GM23248 (cell line): Measurements from ENCODE around the gene SPTLC2. TPM values are rescaled to one million over a fixed set of nuclear protein-coding genes. Genes with fewer than 3 reads are reported as not detected.
A peak's percentile ranks its signal among the peaks of the same experiment; 100 is the strongest.

Experiments used
- DNase-seq: peaks from one replicate; pipeline ENCODE4 v3.0.0-alpha.2; 2015
- H2AFZ ChIP-seq: fragments of 200-600 bp; sonication (generic); 2 replicates; pipeline ENCODE4 v1.6.1; 2016; ENCODE audit warnings: antibody characterized with exemption
- H3F3A ChIP-seq: fragments of 200-600 bp; sonication (generic); 2 replicates; pipeline ENCODE4 v1.6.1; 2016; ENCODE audit warnings: mild to moderate bottlenecking, antibody characterized with exemption, mixed run types; ENCODE audit not compliant: insufficient read depth
- H3K27ac ChIP-seq: fragments of 200-600 bp; sonication (generic); 2 replicates; pipeline ENCODE4 v1.5.1; 2016; ENCODE audit warnings: mild to moderate bottlenecking
- H3K27me3 ChIP-seq: fragments of 200-600 bp; sonication (generic); replicated peaks from 2 replicates; pipeline ENCODE4 v1.6.1; 2016; ENCODE audit warnings: mild to moderate bottlenecking; ENCODE audit not compliant: insufficient read depth
- H3K36me3 ChIP-seq: fragments of 200-600 bp; sonication (generic); 2 replicates; pipeline ENCODE4 v1.6.1; 2016; ENCODE audit warnings: low read depth, mild to moderate bottlenecking
- H3K4me1 ChIP-seq: fragments of 200-600 bp; sonication (generic); 2 replicates; pipeline ENCODE4 v1.6.1; 2016; ENCODE audit warnings: mild to moderate bottlenecking; ENCODE audit not compliant: insufficient read depth
- H3K4me2 ChIP-seq: fragments of 200-600 bp; sonication (generic); one replicate; pipeline ENCODE4 v1.6.1; 2016; ENCODE audit warnings: mild to moderate bottlenecking; ENCODE audit not compliant: unreplicated experiment
- H3K4me3 ChIP-seq: fragments of 200-600 bp; sonication (generic); 2 replicates; pipeline ENCODE4 v1.5.1; 2016; ENCODE audit warnings: mild to moderate bottlenecking
- H3K79me2 ChIP-seq: fragments of 200-600 bp; sonication (generic); 2 replicates; pipeline ENCODE4 v1.6.1; 2016; ENCODE audit warnings: mild to moderate bottlenecking; ENCODE audit not compliant: insufficient read depth
- H3K9ac ChIP-seq: fragments of 200-600 bp; sonication (generic); 2 replicates; pipeline ENCODE4 v1.6.1; 2016; ENCODE audit warnings: mild to moderate bottlenecking
- H3K9me2 ChIP-seq: fragments of 200-600 bp; sonication (generic); 2 replicates; pipeline ENCODE4 v1.6.1; 2016; ENCODE audit warnings: mixed run types, mild to moderate bottlenecking, moderate library complexity; ENCODE audit not compliant: insufficient read depth
- H3K9me3 ChIP-seq: fragments of 200-600 bp; sonication (generic); one replicate; pipeline ENCODE4 v1.6.1; 2017; ENCODE audit warnings: low read depth
- H4K20me1 ChIP-seq: fragments of 200-600 bp; sonication (generic); 2 replicates; pipeline ENCODE4 v1.6.0; 2016; ENCODE audit not compliant: insufficient read depth
- EZH2 ChIP-seq: fragments of 200-600 bp; sonication (generic); IDR thresholded peaks from 2 replicates; pipeline ENCODE4 v1.6.1; 2018; ENCODE audit warnings: antibody characterized with exemption, mild to moderate bottlenecking; ENCODE audit not compliant: insufficient read depth, poor library complexity, severe bottlenecking
- EZH2phosphoT487 ChIP-seq: fragments of 200-600 bp; sonication (generic); IDR thresholded peaks from 2 replicates; pipeline ENCODE4 v1.6.1; 2018; ENCODE audit warnings: antibody characterized with exemption, moderate library complexity, mild to moderate bottlenecking, low read depth; ENCODE audit not compliant: insufficient read depth
- WGBS, 2 experiments: methylation state at CpG; one replicate each; pipeline ENCODE4 v1.1.6; 2015 to 2017; ENCODE audit warnings: low lambda C conversion rate in 2 of 2, low coverage in 1 of 2; ENCODE audit errors: missing lambda C conversion rate in 2 of 2; 5-methylcytosine and 5-hydroxymethylcytosine counted together
- in situ Hi-C: fragments of 300-500 bp; cut with MboI; formaldehyde crosslinking; loops from 2 replicates; pipeline ENCODE4 v1.15.0; 2020
- polyA plus RNA-seq: library from polyadenylated mRNA; unstranded; fragments of >200 nt; fragmentation: Nextera tagmentation; extraction: Ambion mirVana; gene quantifications from 2 replicates; pipeline ENCODE4 v1.2.1, GENCODE V29; 2016
- total RNA-seq: library from RNA; depleted of rRNA; stranded (reverse); fragments of >200 nt; shearing (Covaris generic); gene quantifications from 2 replicates; pipeline ENCODE4 v1.2.3, GENCODE V29; 2014

The SPTLC2 gene
- total and polyA plus RNA-seq, 2 experiments from 2014 or later = 44.7 to 45.6 TPM

DNA sequence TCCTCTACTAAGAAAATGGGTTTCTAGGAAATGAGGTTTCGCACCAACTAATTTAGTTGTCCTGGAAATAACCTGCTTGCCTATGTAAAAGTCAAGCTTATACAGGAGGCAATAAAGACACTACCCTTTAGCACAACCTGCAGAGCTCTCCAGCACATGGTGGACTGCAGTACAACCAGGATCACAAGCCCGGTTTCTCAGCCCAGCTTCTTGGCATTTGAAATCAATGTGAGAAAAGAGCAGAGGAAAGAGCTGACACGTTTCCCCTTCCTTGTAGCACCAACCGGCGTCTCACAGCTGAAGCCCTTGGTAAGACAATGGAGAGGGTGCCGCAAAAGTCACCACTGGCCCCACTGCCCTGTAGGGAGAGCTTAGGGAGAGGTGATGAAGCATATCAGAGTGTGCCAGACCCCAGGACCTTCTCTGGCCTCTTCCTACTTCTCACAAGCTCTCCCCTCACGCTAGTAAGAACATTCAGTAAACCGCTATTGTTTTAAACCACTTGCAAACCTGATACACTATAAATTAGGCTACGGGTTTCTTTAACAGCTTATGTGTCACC is 8.6 kb downstream of the SPTLC2 start:
- Histone ChIP-seq H3K79me2 (peaks cover 100% of the 10 kb centered on the region), H2AFZ (no peak overlapping the region), H3K36me3 (no peaks in the 10 kb centered on the region; the same call in 1 of the 2 replicates), H3K9me2 (no peaks in the 10 kb centered on the region), H3F3A (peaks cover 20% of the 10 kb centered on the region), H3K27me3 (no peaks in the 10 kb centered on the region), H4K20me1 (no peaks in the 10 kb centered on the region), H3K9ac (no peak overlapping the region), H3K27ac (no peak overlapping the region), H3K4me1 (peaks cover 26% of the 10 kb centered on the region), H3K4me3 (no peak overlapping the region), H3K9me3 (no peaks in the 10 kb centered on the region), H3K4me2 (no peak overlapping the region)
- DNase-seq = no peak
- TF ChIP-seq EZH2 = no peak
- no peak for TF ChIP-seq EZH2phosphoT487
- in situ Hi-C loops = no loop called here
- 80 to 83% methylated on average over 9 of the region's 9 CpGs for WGBS, 2 experiments

GRCh38 chr14:77605392-77605972 is 11.0 kb downstream of the SPTLC2 start:
- DNase-seq = no peak
- no peaks in the 10 kb centered on the region; the same call in 1 of the 2 replicates for H3K36me3 ChIP-seq
- no peak overlapping the region for H3K4me2 ChIP-seq
- H3K4me3 ChIP-seq = no peak overlapping the region
- WGBS, 2 experiments = 70 to 74% methylated on average over 3 of the region's 3 CpGs
- no peaks in the 10 kb centered on the region for H4K20me1 ChIP-seq
- in situ Hi-C loops = no loop called here
- peaks cover 8% of the 10 kb centered on the region; the same call in 1 of the 2 replicates for H3F3A ChIP-seq
- TF ChIP-seq EZH2phosphoT487 (no peak), EZH2 (no peak)
- no peaks in the 10 kb centered on the region for H3K9me3 ChIP-seq
- no peak overlapping the region for H3K27ac ChIP-seq
- H2AFZ ChIP-seq = no peak overlapping the region
- H3K4me1 ChIP-seq = peaks cover 13% of the 10 kb centered on the region
- peaks cover 100% of the 10 kb centered on the region for H3K79me2 ChIP-seq
- H3K9ac ChIP-seq = no peak overlapping the region
- H3K27me3 ChIP-seq = no peaks in the 10 kb centered on the region
- H3K9me2 ChIP-seq = no peaks in the 10 kb centered on the region

DNA sequence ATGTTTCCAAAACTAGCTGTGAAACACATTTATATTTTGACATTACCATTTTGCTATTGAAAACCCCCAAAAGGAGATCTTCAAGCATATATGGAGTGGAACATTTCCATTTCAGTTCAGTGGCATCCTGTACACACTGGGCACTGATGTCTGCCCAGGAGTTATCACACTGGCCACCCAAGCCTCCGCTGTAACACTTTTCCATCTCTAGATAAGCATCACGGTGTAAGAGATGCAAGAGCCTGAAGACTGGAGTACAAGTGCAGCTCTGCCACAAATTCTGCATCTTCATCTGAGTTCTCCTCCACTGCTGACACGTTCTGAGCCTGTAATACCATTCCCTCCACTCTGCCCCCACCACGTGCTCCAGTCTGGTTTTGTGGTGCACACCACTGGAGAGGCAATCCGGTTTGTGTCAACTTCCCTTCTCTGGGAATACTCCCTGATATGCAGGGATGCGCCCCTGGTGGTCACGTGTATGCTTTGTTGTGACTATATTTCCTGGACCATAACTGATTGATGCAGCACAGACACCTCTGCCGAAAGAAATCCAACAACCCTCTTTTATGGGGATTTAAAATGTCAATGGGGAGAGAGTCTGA is 12.7 kb downstream of the SPTLC2 start:
- Histone ChIP-seq H4K20me1 (0 out of 2 replicates have a peak, but pooled peaks cover 4% of the 10 kb centered on the region), H3K36me3 (no peaks in the 10 kb centered on the region; the same call in 1 of the 2 replicates), H3K9ac (no peak overlapping the region), H3K9me2 (no peaks in the 10 kb centered on the region), H3K4me2 (no peak overlapping the region), H3K27ac (no peak overlapping the region), H3K79me2 (peaks cover 100% of the 10 kb centered on the region), H3K4me1 (peaks cover 27% of the 10 kb centered on the region), H3F3A (0 out of 2 replicates have a peak, but pooled peaks cover 6% of the 10 kb centered on the region), H2AFZ (no peak overlapping the region), H3K4me3 (no peak overlapping the region), H3K9me3 (no peaks in the 10 kb centered on the region), H3K27me3 (no peaks in the 10 kb centered on the region)
- TF ChIP-seq EZH2 (no peak), EZH2phosphoT487 (no peak)
- in situ Hi-C loops = no loop called here
- 62 to 73% methylated on average over 8 of the region's 8 CpGs for WGBS, 2 experiments
- no peak for DNase-seq

DNA sequence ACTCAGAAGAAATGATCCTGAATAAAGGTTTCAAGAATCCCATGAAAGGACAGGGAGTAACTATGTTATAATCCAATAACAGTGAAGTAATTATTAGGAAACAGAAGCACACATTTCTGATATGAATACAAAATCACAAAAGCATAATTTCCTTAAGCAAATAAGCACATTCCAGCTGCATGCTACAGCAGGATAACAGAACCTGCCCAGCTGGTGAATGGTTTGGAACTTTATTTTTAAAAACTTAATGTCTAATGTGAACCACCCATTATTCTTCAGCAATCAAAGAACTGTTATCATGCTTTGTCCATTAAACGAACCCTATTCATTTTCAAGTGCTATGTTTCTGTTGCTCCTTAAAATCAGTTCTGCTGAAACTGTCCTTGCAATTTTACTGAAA is 13.4 kb downstream of the SPTLC2 start:
- Histone ChIP-seq H3K4me1 (peaks cover 34% of the 10 kb centered on the region), H3K27ac (no peak overlapping the region), H3K4me2 (peak overlapping the region; percentile 30)

More for the DNA sequence above, 13.4 kb downstream of the SPTLC2 start:
- Histone ChIP-seq H3K79me2 (peaks cover 100% of the 10 kb centered on the region), H3K9me3 (no peaks in the 10 kb centered on the region), H3K36me3 (no peaks in the 10 kb centered on the region; the same call in 1 of the 2 replicates), H3K9me2 (no peaks in the 10 kb centered on the region), H2AFZ (no peak overlapping the region), H4K20me1 (0 out of 2 replicates have a peak, but pooled peaks cover 4% of the 10 kb centered on the region), H3K4me3 (no peak overlapping the region), H3F3A (0 out of 2 replicates have a peak, but pooled peaks cover 13% of the 10 kb centered on the region), H3K27me3 (no peaks in the 10 kb centered on the region), H3K9ac (no peak overlapping the region)
- in situ Hi-C loops = no loop called here
- TF ChIP-seq EZH2phosphoT487 (no peak), EZH2 (no peak)
- WGBS, 2 experiments = 94 to 100% methylated on average over 1 of the region's 1 CpG
- DNase-seq = no peak
